ENCODE results near the gene ANKRD28. TPM values are rescaled to one million over a fixed set of nuclear protein-coding genes. Genes with fewer than 3 reads are reported as not detected.

The ANKRD28 gene
- total and polyA plus RNA-seq, 2 of the 4 experiments (the other 2 are of a cell fraction): 52.6 to 211 TPM

DNA sequence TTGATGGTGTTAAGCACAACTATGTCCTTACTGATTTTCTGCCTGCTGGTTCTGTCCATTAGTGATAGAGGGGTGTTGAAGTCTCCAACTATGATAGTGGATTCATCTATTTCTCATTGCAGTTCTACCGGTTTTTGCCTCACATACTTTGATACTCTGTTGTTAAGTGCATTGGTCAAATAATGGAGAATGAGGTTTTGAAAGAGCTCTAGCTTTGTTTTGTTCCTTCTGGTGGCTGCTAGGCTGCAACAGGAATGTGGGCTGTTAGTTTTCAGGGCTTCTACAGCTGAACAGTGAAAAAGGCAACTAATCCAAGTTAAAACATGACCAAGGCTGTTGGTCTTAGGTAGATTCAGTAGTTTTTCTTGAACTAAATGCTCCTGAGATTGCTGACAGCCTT, 133.6 kb downstream of the ANKRD28 start:
- dilution Hi-C loops (cut with HindIII; ENCODE audit: low sequenced_read_pairs, unreplicated experiment): no loop called here
- Histone ChIP-seq H2AFZ (replicated peaks; ENCODE audit: low read length, poor library complexity) (no peak overlapping the region), H3K18ac (ENCODE audit: low read depth, low read length) (no peak overlapping the region), H3K56ac (ENCODE audit: extremely low read depth, insufficient read depth, low read length) (no peak overlapping the region), H3K14ac (replicated peaks; ENCODE audit: low read depth, low read length) (no peak overlapping the region), H3K36me3 (ENCODE audit: control insufficient read depth, insufficient read depth, low read length) (peaks cover 13% of the 10 kb centered on the region), H2BK20ac (ENCODE audit: low read depth, low read length) (no peak overlapping the region), H4K5ac (ENCODE audit: low read depth, low read length) (no peak overlapping the region), H2BK15ac (ENCODE audit: low read depth, low read length) (no peak overlapping the region), H4K8ac (ENCODE audit: low read depth in 2 of 2, low read length in 2 of 2) (no peak overlapping the region), H2AK9ac (replicated peaks; ENCODE audit: low read depth, low read length, poor library complexity) (no peak overlapping the region), H3K4me3 (ENCODE audit: insufficient read depth, low read depth, low read length) (no peak overlapping the region), H3K27me3 (ENCODE audit: control insufficient read depth, insufficient read depth, low read length) (no peaks in the 10 kb centered on the region), H3K4me1 (ENCODE audit: control insufficient read depth, insufficient read depth, low read length) (no peaks in the 10 kb centered on the region), H3K9me1 (ENCODE audit: insufficient read depth, low read length) (no peaks in the 10 kb centered on the region; the same call in 1 of the 2 replicates), H3K4me2 (ENCODE audit: low read depth, low read length) (no peak overlapping the region), H2AK5ac (ENCODE audit: low read depth, low read length) (no peak overlapping the region), H3K27ac (ENCODE audit: insufficient read depth, low read length) (no peak overlapping the region), H2BK120ac (ENCODE audit: low read depth, low read length) (no peak overlapping the region), H4K20me1 (ENCODE audit: insufficient read depth, low read length) (no peaks in the 10 kb centered on the region), H2BK5ac (ENCODE audit: low read depth, low read length, poor library complexity, severe bottlenecking) (no peak overlapping the region), H3K9me3 (ENCODE audit: control insufficient read depth, insufficient read depth, low read length) (no peaks in the 10 kb centered on the region), H3K23ac (ENCODE audit: low read depth, low read length) (no peak overlapping the region), H3K79me1 (ENCODE audit: low read depth in 1 of 2, low read length in 2 of 2) (0 out of 4 replicates have a peak, but pooled peaks cover 0 to 3% of the 10 kb centered on the region in 2 experiments), H3K4ac (ENCODE audit: low read depth, low read length) (no peak overlapping the region), H3K9ac (ENCODE audit: low read depth, low read length) (no peak overlapping the region), H4K91ac (ENCODE audit: insufficient read depth, low read depth, low read length) (no peak overlapping the region)
- ATAC-seq (ENCODE audit: low read depth) (no peak), DNase-seq (no peak)
- no peak for TF ChIP-seq RAD21 (IDR thresholded peaks at IDR 0.05; ENCODE audit: low read length)
- TF ChIP-seq CHD1 (IDR thresholded peaks at IDR 0.05; ENCODE audit: low read depth, low read length): no peak
- no peak for TF ChIP-seq CEBPB (IDR thresholded peaks at IDR 0.05; ENCODE audit: low read depth, low read length)
- TF ChIP-seq MAFK (IDR thresholded peaks at IDR 0.05; ENCODE audit: low read depth, low read length): no peak
- no peak for TF ChIP-seq SMC3 (IDR thresholded peaks at IDR 0.05; ENCODE audit: low read depth, low read length)
- no peak for TF ChIP-seq FOS (IDR thresholded peaks at IDR 0.05; ENCODE audit: low read depth, low read length)
- TF ChIP-seq, protein P1, sequence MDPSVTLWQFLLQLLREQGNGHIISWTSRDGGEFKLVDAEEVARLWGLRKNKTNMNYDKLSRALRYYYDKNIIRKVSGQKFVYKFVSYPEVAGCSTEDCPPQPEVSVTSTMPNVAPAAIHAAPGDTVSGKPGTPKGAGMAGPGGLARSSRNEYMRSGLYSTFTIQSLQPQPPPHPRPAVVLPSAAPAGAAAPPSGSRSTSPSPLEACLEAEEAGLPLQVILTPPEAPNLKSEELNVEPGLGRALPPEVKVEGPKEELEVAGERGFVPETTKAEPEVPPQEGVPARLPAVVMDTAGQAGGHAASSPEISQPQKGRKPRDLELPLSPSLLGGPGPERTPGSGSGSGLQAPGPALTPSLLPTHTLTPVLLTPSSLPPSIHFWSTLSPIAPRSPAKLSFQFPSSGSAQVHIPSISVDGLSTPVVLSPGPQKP (IDR thresholded peaks at IDR 0.05; ENCODE audit: borderline replicate concordance, low read depth, low read length): no peak
- no peak for TF ChIP-seq BHLHE40 (IDR thresholded peaks at IDR 0.05; ENCODE audit: low read depth, low read length)
- POLR2A ChIA-PET (ENCODE audit: unreplicated experiment): interaction anchor here (0.6 kb wide), 1 partner anchor 27 kb away, joined by 4 read pairs; no protein-coding TSS in a partner anchor
- no TSS peak for BruUV-seq (replicated peaks)
- intact Hi-C loops (cut with micrococcal nuclease): no loop called here
- CTCF ChIA-PET: interaction anchor here (0.9 kb wide), 1 partner anchor 34 kb away, joined by 3 read pairs; no protein-coding TSS in a partner anchor
- no CpG with 5 or more reads among the region's 1 CpG for WGBS, 2 experiments (ENCODE audit: extremely low coverage in 2 of 2, insufficient read length in 1 of 2)
- in situ Hi-C loops (cut with MboI; ENCODE audit: low sequenced_read_pairs): no loop called here

All from IMR-90 (cell line).